Mesodermal cell (in vitro differentiated cells): Measurements from ENCODE around the gene SASH1.
"Not testable (repeated sequence)": the region's sequence is repeated elsewhere in the genome, so short reads cannot be mapped to it uniquely, and the experiment has no call there.

Experiments
- H3K27ac ChIP-seq: 2 replicates; pipeline ENCODE4 v1.7.0; 2013; ENCODE audit warnings: mild to moderate bottlenecking, low read depth, low read length, moderate library complexity; ENCODE audit not compliant: severe bottlenecking
- H3K36me3 ChIP-seq: 2 replicates; pipeline ENCODE4 v1.7.1; 2013; ENCODE audit warnings: mild to moderate bottlenecking, low read length, moderate library complexity; ENCODE audit not compliant: control insufficient read depth, insufficient read depth
- H3K4me1 ChIP-seq: one replicate; pipeline ENCODE4 v1.7.1; 2013; ENCODE audit warnings: mild to moderate bottlenecking, low read length; ENCODE audit not compliant: insufficient read depth, control insufficient read depth, poor library complexity, severe bottlenecking
- H3K4me3 ChIP-seq: 2 replicates; pipeline ENCODE4 v1.7.0; 2013; ENCODE audit warnings: low read length, control low read depth, mild to moderate bottlenecking; ENCODE audit not compliant: insufficient read depth, poor library complexity, severe bottlenecking; ENCODE audit errors: extremely low read depth
- H3K9me3 ChIP-seq: 2 replicates; pipeline ENCODE4 v1.7.1; 2013; ENCODE audit warnings: mild to moderate bottlenecking, low read length, moderate library complexity; ENCODE audit not compliant: control insufficient read depth
- WGBS, 2 experiments: methylation state at CpG; one replicate each; pipeline ENCODE4 v1.1.5; 2013; ENCODE audit warnings: missing lambda C conversion rate in 2 of 2; ENCODE audit not compliant: insufficient coverage in 2 of 2; 5-methylcytosine and 5-hydroxymethylcytosine counted together

Gene SASH1

GRCh38 chr6:148346681-148347440 lies 4.2 kb downstream of the SASH1 start:
- Histone ChIP-seq H3K36me3 (peaks cover 11% of the 10 kb centered on the region), H3K4me1 (peaks cover 57% of the 10 kb centered on the region), H3K4me3 (no peak overlapping the region), H3K9me3 (no peaks in the 10 kb centered on the region), H3K27ac (peak overlapping the region; percentile 32)
- WGBS, 2 experiments, result 25 to 34% methylated on average over 4 of the region's 6 CpGs

- H3K27ac ChIP-seq, result peak overlapping the region; percentile 32
- H3K36me3 ChIP-seq, result peaks cover 11% of the 10 kb centered on the region
- no peaks in the 10 kb centered on the region for H3K9me3 ChIP-seq
- no peak overlapping the region for H3K4me3 ChIP-seq
- no CpG with 5 or more reads among the region's 4 CpGs for WGBS, 2 experiments
- H3K4me1 ChIP-seq, result peaks cover 55% of the 10 kb centered on the region
Observed at GRCh38 chr6:148347441-148348054, 4.9 kb downstream of the SASH1 start.

- H3K27ac ChIP-seq, result no peak overlapping the region
- H3K4me3 ChIP-seq, result no peak overlapping the region
- peaks cover 55% of the 10 kb centered on the region for H3K4me1 ChIP-seq
- H3K9me3 ChIP-seq, result no peaks in the 10 kb centered on the region
- H3K36me3 ChIP-seq, result peaks cover 11% of the 10 kb centered on the region
- 88 to 100% methylated on average over 1 to 2 of the region's 3 CpGs for WGBS, 2 experiments
Observed at GRCh38 chr6:148348335-148348734, 5.7 kb downstream of the SASH1 start.

- Histone ChIP-seq H3K9me3 (no peaks in the 10 kb centered on the region), H3K36me3 (peaks cover 11% of the 10 kb centered on the region), H3K4me3 (no peak overlapping the region), H3K27ac (no peak overlapping the region), H3K4me1 (peaks cover 55% of the 10 kb centered on the region)
- 80 to 85% methylated on average over 4 to 7 of the region's 10 CpGs for WGBS, 2 experiments
Observed at GRCh38 chr6:148348778-148349177, 6.1 kb downstream of the SASH1 start.

GRCh38 chr6:148349466-148349865 lies 6.8 kb downstream of the SASH1 start:
- H3K36me3 ChIP-seq, result peaks cover 11% of the 10 kb centered on the region
- H3K27ac ChIP-seq, result no peak overlapping the region
- no peak overlapping the region for H3K4me3 ChIP-seq
- H3K9me3 ChIP-seq, result no peaks in the 10 kb centered on the region
- 91 to 94% methylated on average over 5 to 7 of the region's 9 CpGs for WGBS, 2 experiments
- peaks cover 55% of the 10 kb centered on the region for H3K4me1 ChIP-seq

GRCh38 chr6:148351309-148351708 lies 8.7 kb downstream of the SASH1 start:
- peaks cover 13% of the 10 kb centered on the region for H3K36me3 ChIP-seq
- peaks cover 41% of the 10 kb centered on the region for H3K4me1 ChIP-seq
- no peaks in the 10 kb centered on the region for H3K9me3 ChIP-seq
- WGBS, 2 experiments, result 67% methylated on average over 1 of the region's 1 CpG; no CpG with 5 or more reads in 1 of the 2 experiments
- H3K4me3 ChIP-seq, result no peak overlapping the region
- H3K27ac ChIP-seq, result no peak overlapping the region

- 83 to 93% methylated on average over 2 of the region's 7 CpGs for WGBS, 2 experiments
- not testable (repeated sequence) for H3K9me3 ChIP-seq, H3K27ac ChIP-seq, H3K4me3 ChIP-seq
- Histone ChIP-seq H3K36me3 (peaks cover 13% of the 10 kb centered on the region), H3K4me1 (peaks cover 30% of the 10 kb centered on the region)
Observed at GRCh38 chr6:148352421-148352820, 9.8 kb downstream of the SASH1 start.

GRCh38 chr6:148358196-148358785 lies 15.7 kb downstream of the SASH1 start:
- peaks cover 19% of the 10 kb centered on the region for H3K36me3 ChIP-seq
- H3K9me3 ChIP-seq, result no peaks in the 10 kb centered on the region
- 95 to 98% methylated on average over 4 of the region's 7 CpGs for WGBS, 2 experiments
- no peak overlapping the region for H3K27ac ChIP-seq
- H3K4me3 ChIP-seq, result no peak overlapping the region
- H3K4me1 ChIP-seq, result peaks cover 4% of the 10 kb centered on the region

- Histone ChIP-seq H3K4me1 (peaks cover 11% of the 10 kb centered on the region), H3K9me3 (no peaks in the 10 kb centered on the region), H3K36me3 (peaks cover 19% of the 10 kb centered on the region), H3K27ac (no peak overlapping the region), H3K4me3 (no peak overlapping the region)
- 98 to 100% methylated on average over 3 to 4 of the region's 5 CpGs for WGBS, 2 experiments
Observed at GRCh38 chr6:148359228-148359627, 16.6 kb downstream of the SASH1 start.

- Histone ChIP-seq H3K27ac (peak overlapping the region; percentile 38), H3K4me1 (peaks cover 22% of the 10 kb centered on the region), H3K4me3 (no peak overlapping the region), H3K36me3 (peaks cover 10% of the 10 kb centered on the region), H3K9me3 (no peaks in the 10 kb centered on the region)
- WGBS, 2 experiments, result 87 to 88% methylated on average over 7 to 8 of the region's 11 CpGs
Observed at GRCh38 chr6:148364056-148364824, 21.6 kb downstream of the SASH1 start.
